Vagina (tissue), 2 donors: Measurements from ENCODE around the gene EPHB1. TPM values are rescaled to one million over a fixed set of nuclear protein-coding genes. Genes with fewer than 3 reads are reported as not detected.

Experiments
- DNase-seq, 2 donors: peaks; one replicate each; pipeline ENCODE4 v3.0.0-alpha.2; 2017; ENCODE audit errors: extremely low spot score in 2 of 2
- H3K27ac ChIP-seq: fragments of 200-600 bp; sonication (generic); one replicate; pipeline ENCODE4 v1.5.1; 2019
- H3K27me3 ChIP-seq: fragments of 200-600 bp; sonication (generic); one replicate; pipeline ENCODE4 v1.5.1; 2019
- H3K36me3 ChIP-seq, 2 donors: fragments of 200-600 bp; sonication (generic); one replicate each; pipeline ENCODE4 v1.5.1; 2017 to 2019
- H3K4me1 ChIP-seq: fragments of 200-600 bp; sonication (generic); one replicate; pipeline ENCODE4 v1.5.1; 2019
- H3K4me3 ChIP-seq, 2 donors: fragments of 200-600 bp; sonication (generic); 1 replicate in 1 of 2; 2 replicates in 1 of 2; pipeline ENCODE4 v1.5.1; 2016 to 2019
- H3K9me3 ChIP-seq: fragments of 200-600 bp; sonication (generic); one replicate; pipeline ENCODE4 v1.5.1; 2019
- POLR2A ChIP-seq, 2 donors: fragments of 450-650 bp; IDR thresholded peaks; one replicate each; pipeline ENCODE4 v1.6.1; 2017; ENCODE audit warnings: antibody characterized with exemption in 2 of 2, mild to moderate bottlenecking in 2 of 2, moderate library complexity in 2 of 2
- POLR2AphosphoS5 ChIP-seq, 2 donors: sonication (generic); formaldehyde crosslinking; IDR thresholded peaks; one replicate each; pipeline ENCODE4 v1.9.0; 2017; ENCODE audit warnings: antibody characterized with exemption in 2 of 2, mild to moderate bottlenecking in 2 of 2, low read depth in 1 of 2; ENCODE audit not compliant: insufficient read depth in 1 of 2
- intact Hi-C: fragments of 100-400 bp; cut with DNase I; formaldehyde crosslinking; loops from one replicate; pipeline ENCODE4 v1.15.1; 2023
- total RNA-seq: library from RNA; depleted of rRNA; stranded (reverse); fragments of >200 nt; gene quantifications from one replicate; pipeline ENCODE4 v1.2.3, GENCODE V29; 2016
- TF ChIP-seq, protein P1 (sequence below), 3 experiments: fragments of 450-650 bp in 2 of 3; fragments of 200-600 bp in 1 of 3; sonication (generic) in 1 of 3; IDR thresholded peaks; one replicate each; pipeline ENCODE4 v1.5.1; 2017 to 2019; ENCODE audit warnings: antibody characterized with exemption in 3 of 3, mild to moderate bottlenecking in 2 of 3, moderate library complexity in 2 of 3

The EPHB1 gene
- total RNA-seq, 1 donor from 2014 or later: 2.2 TPM

DNA sequence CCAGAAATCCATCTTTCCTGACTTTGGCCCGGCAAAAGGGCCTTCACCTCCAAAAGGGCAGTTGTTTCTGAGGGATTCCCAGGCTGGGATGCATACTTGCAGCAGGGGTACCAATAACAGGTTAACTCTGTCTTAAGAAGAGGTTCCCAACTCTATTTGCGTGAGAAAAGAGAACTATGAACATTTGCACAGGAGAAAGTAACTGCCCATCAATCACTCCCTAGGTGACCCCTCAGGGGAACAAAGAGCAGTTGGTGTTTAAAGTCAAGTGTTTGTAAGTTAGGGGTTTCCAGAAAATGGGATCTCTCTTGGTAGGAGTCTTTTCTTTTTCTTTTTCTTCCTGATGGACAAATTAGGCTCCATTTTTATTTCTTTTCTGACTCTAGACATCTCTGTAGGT is 97.3 kb downstream of the EPHB1 start:
- intact Hi-C loops: no loop called here
- Histone ChIP-seq H3K27me3 (no peaks in the 10 kb centered on the region), H3K4me3 (no peak overlapping the region), H3K9me3 (no peaks in the 10 kb centered on the region), H3K36me3 (no peaks in the 10 kb centered on the region), H3K27ac (no peak overlapping the region), H3K4me1 (no peaks in the 10 kb centered on the region)
- no peak for DNase-seq
- TF ChIP-seq, protein P1, sequence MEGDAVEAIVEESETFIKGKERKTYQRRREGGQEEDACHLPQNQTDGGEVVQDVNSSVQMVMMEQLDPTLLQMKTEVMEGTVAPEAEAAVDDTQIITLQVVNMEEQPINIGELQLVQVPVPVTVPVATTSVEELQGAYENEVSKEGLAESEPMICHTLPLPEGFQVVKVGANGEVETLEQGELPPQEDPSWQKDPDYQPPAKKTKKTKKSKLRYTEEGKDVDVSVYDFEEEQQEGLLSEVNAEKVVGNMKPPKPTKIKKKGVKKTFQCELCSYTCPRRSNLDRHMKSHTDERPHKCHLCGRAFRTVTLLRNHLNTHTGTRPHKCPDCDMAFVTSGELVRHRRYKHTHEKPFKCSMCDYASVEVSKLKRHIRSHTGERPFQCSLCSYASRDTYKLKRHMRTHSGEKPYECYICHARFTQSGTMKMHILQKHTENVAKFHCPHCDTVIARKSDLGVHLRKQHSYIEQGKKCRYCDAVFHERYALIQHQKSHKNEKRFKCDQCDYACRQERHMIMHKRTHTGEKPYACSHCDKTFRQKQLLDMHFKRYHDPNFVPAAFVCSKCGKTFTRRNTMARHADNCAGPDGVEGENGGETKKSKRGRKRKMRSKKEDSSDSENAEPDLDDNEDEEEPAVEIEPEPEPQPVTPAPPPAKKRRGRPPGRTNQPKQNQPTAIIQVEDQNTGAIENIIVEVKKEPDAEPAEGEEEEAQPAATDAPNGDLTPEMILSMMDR (IDR thresholded peaks at IDR 0.05): no peak
- no peak for TF ChIP-seq POLR2AphosphoS5 (IDR thresholded peaks at IDR 0.05; ENCODE audit: insufficient read depth in 1 of 2, low read depth in 1 of 2)
- no peak for TF ChIP-seq POLR2A (IDR thresholded peaks at IDR 0.05)

DNA sequence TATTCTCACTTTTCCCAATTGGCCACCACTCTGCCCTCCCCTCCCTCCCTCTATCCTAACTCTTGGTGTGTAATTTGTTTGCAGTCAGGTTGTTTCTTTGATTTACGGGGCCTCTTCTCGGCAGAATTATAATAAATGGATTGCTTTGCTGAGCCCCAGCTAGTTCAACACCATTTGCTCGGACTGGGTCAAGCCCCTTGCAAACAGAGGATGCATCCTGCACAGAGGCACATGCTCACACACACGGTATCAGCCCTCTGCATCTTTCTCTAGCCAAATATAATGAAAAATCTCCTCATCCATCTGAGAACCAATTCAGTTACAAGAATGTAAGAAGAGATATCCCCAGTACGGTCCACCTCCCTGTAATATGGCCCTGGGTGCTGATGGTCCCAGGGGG is 97.7 kb downstream of the EPHB1 start:
- Histone ChIP-seq H3K27me3 (no peaks in the 10 kb centered on the region), H3K36me3 (no peaks in the 10 kb centered on the region), H3K27ac (no peak overlapping the region), H3K4me3 (no peak overlapping the region), H3K9me3 (no peaks in the 10 kb centered on the region), H3K4me1 (no peaks in the 10 kb centered on the region)
- TF ChIP-seq, protein P1 (IDR thresholded peaks at IDR 0.05): no peak
- no peak for TF ChIP-seq POLR2A (IDR thresholded peaks at IDR 0.05)
- TF ChIP-seq POLR2AphosphoS5 (IDR thresholded peaks at IDR 0.05; ENCODE audit: insufficient read depth in 1 of 2, low read depth in 1 of 2): no peak
- DNase-seq: no peak
- intact Hi-C loops: no loop called here

GRCh38 chr3:134894533-134894932 is 99.5 kb downstream of the EPHB1 start:
- H3K36me3 ChIP-seq: no peaks in the 10 kb centered on the region
- H3K4me3 ChIP-seq: no peak overlapping the region
- no peak overlapping the region for H3K27ac ChIP-seq
- H3K27me3 ChIP-seq: no peaks in the 10 kb centered on the region
- no peaks in the 10 kb centered on the region for H3K9me3 ChIP-seq
- H3K4me1 ChIP-seq: no peaks in the 10 kb centered on the region
- DNase-seq: no peak
- TF ChIP-seq POLR2AphosphoS5 (IDR thresholded peaks at IDR 0.05; ENCODE audit: insufficient read depth in 1 of 2, low read depth in 1 of 2) (no peak), POLR2A (IDR thresholded peaks at IDR 0.05) (no peak)
- TF ChIP-seq, protein P1 (IDR thresholded peaks at IDR 0.05): no peak
- intact Hi-C loops: no loop called here

- no peak overlapping the region for H3K27ac ChIP-seq
- TF ChIP-seq POLR2A (IDR thresholded peaks at IDR 0.05) (no peak), POLR2AphosphoS5 (IDR thresholded peaks at IDR 0.05; ENCODE audit: insufficient read depth in 1 of 2, low read depth in 1 of 2) (no peak)
- TF ChIP-seq, protein P1 (IDR thresholded peaks at IDR 0.05): no peak
- no peaks in the 10 kb centered on the region for H3K36me3 ChIP-seq
- no peaks in the 10 kb centered on the region for H3K27me3 ChIP-seq
- no peaks in the 10 kb centered on the region for H3K4me1 ChIP-seq
- no peak for DNase-seq
- H3K4me3 ChIP-seq: no peak overlapping the region
- H3K9me3 ChIP-seq: no peaks in the 10 kb centered on the region
- intact Hi-C loops: no loop called here
These were observed 100.1 kb downstream of the EPHB1 start for GRCh38 chr3:134895181-134895580.

DNA sequence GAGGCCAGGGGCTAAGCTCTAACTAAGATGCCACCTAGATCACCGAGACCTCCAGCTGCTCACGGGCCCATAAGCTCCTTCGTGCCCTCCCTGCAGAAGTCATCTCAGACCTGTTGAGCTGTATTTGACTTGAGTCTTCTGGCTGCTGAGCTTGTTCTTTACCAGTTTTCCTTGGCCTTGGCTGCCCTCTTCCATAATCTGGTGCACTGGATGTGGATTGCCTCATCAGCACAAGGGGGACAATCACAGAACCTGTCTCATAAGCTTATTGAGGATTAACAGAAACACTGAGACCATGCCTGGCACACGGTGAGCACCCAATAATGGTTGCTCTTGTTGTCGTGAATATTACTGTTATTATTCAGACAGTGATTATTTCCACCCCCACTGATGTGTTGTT is 101.1 kb downstream of the EPHB1 start:
- no peak for DNase-seq
- H3K27ac ChIP-seq: no peak overlapping the region
- intact Hi-C loops: no loop called here
- no peaks in the 10 kb centered on the region for H3K36me3 ChIP-seq
- H3K9me3 ChIP-seq: no peaks in the 10 kb centered on the region
- H3K27me3 ChIP-seq: no peaks in the 10 kb centered on the region
- no peak overlapping the region for H3K4me3 ChIP-seq
- no peak for TF ChIP-seq POLR2AphosphoS5 (IDR thresholded peaks at IDR 0.05; ENCODE audit: insufficient read depth in 1 of 2, low read depth in 1 of 2)
- TF ChIP-seq, protein P1 (IDR thresholded peaks at IDR 0.05): no peak
- TF ChIP-seq POLR2A (IDR thresholded peaks at IDR 0.05): no peak
- H3K4me1 ChIP-seq: no peaks in the 10 kb centered on the region
